ENCODE results near the gene MOB2. TPM values are rescaled to one million over a fixed set of nuclear protein-coding genes. Genes with fewer than 3 reads are reported as not detected.

MOB2 gene
- total and polyA plus RNA-seq, 7 experiments from 2014 or later = 37.6 to 59.8 (median 51.2) TPM

- DNase-seq (no peak), ATAC-seq (no peak)
- Histone ChIP-seq H3K27me3 (ENCODE audit: control insufficient read depth in 2 of 2, insufficient read depth in 2 of 2, low read length in 2 of 2) (no peaks in the 10 kb centered on the region), H3K4me3 (ENCODE audit: low read length) (no peak overlapping the region), H3K4me1 (ENCODE audit: control insufficient read depth in 2 of 2, insufficient read depth in 2 of 2, low read length in 2 of 2) (peaks cover 0 to 4% of the 10 kb centered on the region in 2 donors), H3K36me3 (ENCODE audit: control insufficient read depth in 2 of 3, insufficient read depth in 3 of 3, low read length in 3 of 3) (peaks cover 0 to 17% (median 0%) of the 10 kb centered on the region in 3 experiments), H3K27ac (ENCODE audit: low read depth, low read length) (no peak overlapping the region), H3K9me3 (ENCODE audit: control insufficient read depth in 2 of 3, low read length in 3 of 3) (no peaks in the 10 kb centered on the region)
- Mint-ChIP-seq H3K4me3 (peak overlapping the region in 1 of 10 donors; percentile 68), H3K27ac (peak overlapping the region in 1 of 9 donors; percentile 30), H3K9me3 (no peaks in the 10 kb centered on the region), H3K4me1 (peaks cover 3 to 80% (median 59%) of the 10 kb centered on the region in 7 donors), H3K36me3 (no peaks in the 10 kb centered on the region), H3K27me3 (no peaks in the 10 kb centered on the region)
- ChIA-PET CTCF (interaction anchor here (0.6 kb wide), 1 partner anchor 96 kb away, joined by 4 read pairs; no protein-coding TSS in a partner anchor), POLR2A (no interaction called here)
- intact Hi-C loops (cut with micrococcal nuclease) = no loop called here
Measured at GRCh38 chr11:1523779-1524178, 37.2 kb upstream of the MOB2 start.

- Mint-ChIP-seq H3K4me3 (peak overlapping the region in 1 of 10 donors; percentile 19), H3K27ac (peak overlapping the region in 5 of 9 donors; percentile 11 to 45 (median 24)), H3K27me3 (no peaks in the 10 kb centered on the region), H3K9me3 (no peaks in the 10 kb centered on the region), H3K4me1 (peaks cover 3 to 79% (median 61%) of the 10 kb centered on the region in 7 donors), H3K36me3 (no peaks in the 10 kb centered on the region)
- CTCF ChIA-PET = interaction anchor here (0.6 kb wide), 1 partner anchor 15 kb away, joined by 3 read pairs; no protein-coding TSS in a partner anchor
- Histone ChIP-seq H3K4me3 (ENCODE audit: low read length) (no peak overlapping the region), H3K4me1 (ENCODE audit: control insufficient read depth in 2 of 2, insufficient read depth in 2 of 2, low read length in 2 of 2) (peaks cover 0 to 6% of the 10 kb centered on the region in 2 donors), H3K36me3 (ENCODE audit: control insufficient read depth in 2 of 3, insufficient read depth in 3 of 3, low read length in 3 of 3) (peaks cover 0 to 17% (median 0%) of the 10 kb centered on the region in 3 experiments), H3K27me3 (ENCODE audit: control insufficient read depth in 2 of 2, insufficient read depth in 2 of 2, low read length in 2 of 2) (no peaks in the 10 kb centered on the region), H3K9me3 (ENCODE audit: control insufficient read depth in 2 of 3, low read length in 3 of 3) (no peaks in the 10 kb centered on the region), H3K27ac (ENCODE audit: low read depth, low read length) (no peak overlapping the region)
- DNase-seq = no peak
- no peak for ATAC-seq
- intact Hi-C loops (cut with micrococcal nuclease) = no loop called here
- POLR2A ChIA-PET = no interaction called here
Measured at GRCh38 chr11:1523077-1523476, 36.5 kb upstream of the MOB2 start.

DNA sequence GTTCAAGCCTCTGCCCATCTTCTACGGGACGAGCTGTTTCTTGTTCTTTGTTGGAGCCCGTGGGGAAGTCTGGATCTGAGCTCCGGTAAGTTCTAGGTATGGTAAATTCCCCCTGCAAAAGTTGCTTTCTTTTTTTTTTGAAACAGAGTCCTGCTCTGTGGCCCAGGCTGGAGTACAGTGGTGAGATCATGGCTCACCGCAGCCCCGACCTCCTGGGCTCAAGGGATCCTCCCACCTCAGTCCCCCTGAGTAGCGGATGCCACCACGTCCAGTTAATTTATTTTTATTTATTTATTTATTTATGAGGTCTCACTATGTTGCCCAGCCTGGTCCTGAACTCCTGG is 35.5 kb upstream of the MOB2 start:
- H3K27me3 ChIP-seq (ENCODE audit: control insufficient read depth in 2 of 2, insufficient read depth in 2 of 2, low read length in 2 of 2) = no peaks in the 10 kb centered on the region
- ChIA-PET POLR2A (interaction anchor here (0.6 to 0.7 kb wide), 2 partner anchors 11 to 702 kb away, joined by 3 to 5 read pairs; no protein-coding TSS in a partner anchor), CTCF (interaction anchor here (0.7 kb wide), 1 partner anchor 356 kb away, joined by 3 read pairs; no protein-coding TSS in a partner anchor)
- Mint-ChIP-seq H3K4me1 (peaks cover 3 to 84% (median 67%) of the 10 kb centered on the region in 7 donors), H3K4me3 (no peak overlapping the region), H3K36me3 (no peaks in the 10 kb centered on the region), H3K9me3 (no peaks in the 10 kb centered on the region), H3K27me3 (no peaks in the 10 kb centered on the region), H3K27ac (no peak overlapping the region)
- H3K4me3 ChIP-seq (ENCODE audit: low read length) = no peak overlapping the region
- DNase-seq (no peak), ATAC-seq (no peak)
- intact Hi-C loops (cut with micrococcal nuclease) = no loop called here
- peaks cover 7 to 9% of the 10 kb centered on the region in 2 donors for H3K4me1 ChIP-seq (ENCODE audit: control insufficient read depth in 2 of 2, insufficient read depth in 2 of 2, low read length in 2 of 2)
- H3K27ac ChIP-seq (ENCODE audit: low read depth, low read length) = no peak overlapping the region
- peaks cover 0 to 17% (median 0%) of the 10 kb centered on the region in 3 experiments for H3K36me3 ChIP-seq (ENCODE audit: control insufficient read depth in 2 of 3, insufficient read depth in 3 of 3, low read length in 3 of 3)
- no peaks in the 10 kb centered on the region for H3K9me3 ChIP-seq (ENCODE audit: control insufficient read depth in 2 of 3, low read length in 3 of 3)

DNA sequence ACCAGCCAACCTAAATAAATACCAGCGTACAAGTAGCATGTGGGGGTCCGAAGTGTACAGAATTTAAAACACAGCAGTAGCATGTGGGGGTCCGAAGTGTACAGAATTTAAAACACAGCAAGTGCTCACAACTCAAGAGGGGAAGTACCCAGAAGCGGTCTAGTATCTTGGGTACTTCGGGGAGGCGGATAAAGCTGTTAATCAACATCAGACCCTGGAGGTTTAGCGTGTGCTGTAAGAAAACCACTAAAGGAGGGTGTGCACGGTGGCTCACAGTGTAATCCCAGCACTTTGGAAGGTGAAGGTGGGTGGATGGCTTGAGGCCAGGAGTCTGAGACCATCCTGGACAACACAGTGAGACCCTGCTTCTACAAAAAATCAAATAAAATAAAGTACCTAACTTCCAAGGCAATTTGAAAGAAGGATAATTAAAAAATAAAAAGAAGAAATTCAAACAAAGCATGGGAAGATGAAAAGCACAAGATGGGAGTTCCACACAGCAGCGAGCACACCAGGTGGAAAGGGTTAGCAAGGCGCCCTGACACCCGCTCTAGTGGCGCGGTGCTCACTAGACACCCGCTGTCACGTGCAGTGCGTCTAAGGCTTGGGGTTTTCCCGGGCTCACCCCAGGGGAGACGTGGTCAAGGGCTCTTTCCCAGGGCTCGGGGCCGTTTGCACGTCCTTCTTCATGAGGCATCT is 35.0 kb upstream of the MOB2 start:
- H3K36me3 Mint-ChIP-seq = no peaks in the 10 kb centered on the region
- no peaks in the 10 kb centered on the region for H3K9me3 Mint-ChIP-seq
- ChIA-PET POLR2A (interaction anchor here (0.6 to 0.7 kb wide), 2 partner anchors 11 to 701 kb away, joined by 3 to 5 read pairs; no protein-coding TSS in a partner anchor), CTCF (no interaction called here)
- Histone ChIP-seq H3K27me3 (ENCODE audit: control insufficient read depth in 2 of 2, insufficient read depth in 2 of 2, low read length in 2 of 2) (no peaks in the 10 kb centered on the region), H3K27ac (ENCODE audit: low read depth, low read length) (no peak overlapping the region), H3K4me3 (ENCODE audit: low read length) (no peak overlapping the region), H3K4me1 (ENCODE audit: control insufficient read depth in 2 of 2, insufficient read depth in 2 of 2, low read length in 2 of 2) (peaks cover 9% of the 10 kb centered on the region in 2 donors), H3K36me3 (ENCODE audit: control insufficient read depth in 2 of 3, insufficient read depth in 3 of 3, low read length in 3 of 3) (peaks cover 0 to 17% (median 0%) of the 10 kb centered on the region in 3 experiments), H3K9me3 (ENCODE audit: control insufficient read depth in 2 of 3, low read length in 3 of 3) (no peaks in the 10 kb centered on the region)
- peak overlapping the region in 1 of 9 donors; percentile 78 for H3K27ac Mint-ChIP-seq
- H3K4me1 Mint-ChIP-seq = peaks cover 3 to 86% (median 69%) of the 10 kb centered on the region in 7 donors
- DNase-seq (no peak), ATAC-seq (peak; percentile 54)
- H3K27me3 Mint-ChIP-seq = no peaks in the 10 kb centered on the region
- no peak overlapping the region for H3K4me3 Mint-ChIP-seq
- intact Hi-C loops (cut with micrococcal nuclease) = no loop called here

- ATAC-seq (no peak), DNase-seq (no peak)
- ChIA-PET POLR2A (no interaction called here), CTCF (no interaction called here)
- no peak overlapping the region for H3K4me3 ChIP-seq (ENCODE audit: low read length)
- H3K27ac Mint-ChIP-seq = peak overlapping the region in 2 of 9 donors; percentile 12 to 78
- H3K4me3 Mint-ChIP-seq = no peak overlapping the region
- intact Hi-C loops (cut with micrococcal nuclease) = no loop called here
- no peaks in the 10 kb centered on the region for H3K36me3 Mint-ChIP-seq
- peaks cover 14 to 17% of the 10 kb centered on the region in 2 donors for H3K4me1 ChIP-seq (ENCODE audit: control insufficient read depth in 2 of 2, insufficient read depth in 2 of 2, low read length in 2 of 2)
- H3K36me3 ChIP-seq (ENCODE audit: control insufficient read depth in 2 of 3, insufficient read depth in 3 of 3, low read length in 3 of 3) = peaks cover 0 to 17% (median 0%) of the 10 kb centered on the region in 3 experiments
- no peak overlapping the region for H3K27ac ChIP-seq (ENCODE audit: low read depth, low read length)
- no peaks in the 10 kb centered on the region for H3K9me3 ChIP-seq (ENCODE audit: control insufficient read depth in 2 of 3, low read length in 3 of 3)
- no peaks in the 10 kb centered on the region for H3K27me3 Mint-ChIP-seq
- peaks cover 3 to 87% (median 72%) of the 10 kb centered on the region in 7 donors for H3K4me1 Mint-ChIP-seq
- H3K27me3 ChIP-seq (ENCODE audit: control insufficient read depth in 2 of 2, insufficient read depth in 2 of 2, low read length in 2 of 2) = no peaks in the 10 kb centered on the region
- H3K9me3 Mint-ChIP-seq = no peaks in the 10 kb centered on the region
Measured at GRCh38 chr11:1520663-1521267, 34.2 kb upstream of the MOB2 start.

GRCh38 chr11:1520209-1520662 is 33.7 kb upstream of the MOB2 start:
- Histone ChIP-seq H3K9me3 (ENCODE audit: control insufficient read depth in 2 of 3, low read length in 3 of 3) (no peaks in the 10 kb centered on the region), H3K4me3 (ENCODE audit: low read length) (no peak overlapping the region), H3K27me3 (ENCODE audit: control insufficient read depth in 2 of 2, insufficient read depth in 2 of 2, low read length in 2 of 2) (no peaks in the 10 kb centered on the region), H3K27ac (ENCODE audit: low read depth, low read length) (no peak overlapping the region), H3K4me1 (ENCODE audit: control insufficient read depth in 2 of 2, insufficient read depth in 2 of 2, low read length in 2 of 2) (peaks cover 19 to 22% of the 10 kb centered on the region in 2 donors), H3K36me3 (ENCODE audit: control insufficient read depth in 2 of 3, insufficient read depth in 3 of 3, low read length in 3 of 3) (peaks cover 0 to 15% (median 0%) of the 10 kb centered on the region in 3 experiments)
- ATAC-seq (no peak), DNase-seq (no peak)
- H3K27me3 Mint-ChIP-seq = no peaks in the 10 kb centered on the region
- peaks cover 3 to 89% (median 74%) of the 10 kb centered on the region in 7 donors for H3K4me1 Mint-ChIP-seq
- intact Hi-C loops (cut with micrococcal nuclease) = no loop called here
- no peaks in the 10 kb centered on the region for H3K36me3 Mint-ChIP-seq
- H3K9me3 Mint-ChIP-seq = no peaks in the 10 kb centered on the region
- POLR2A ChIA-PET = no interaction called here
- peak overlapping the region in 1 of 9 donors; percentile 12 for H3K27ac Mint-ChIP-seq
- H3K4me3 Mint-ChIP-seq = peak overlapping the region in 1 of 10 donors; percentile 2
- CTCF ChIA-PET = interaction anchor here (1.0 kb wide), 1 partner anchor 320 kb away, joined by 3 read pairs; no protein-coding TSS in a partner anchor
